DOHH2 (cell line): ENCODE data around the gene GPANK1.

Experiments used
- H3F3A ChIP-seq: fragments of 200-600 bp; sonication (generic), shearing (Covaris generic); 2 replicates; pipeline ENCODE4 v1.6.0; 2016; ENCODE audit warnings: antibody characterized with exemption, mild to moderate bottlenecking; ENCODE audit not compliant: control insufficient read depth, insufficient read depth
- H3K27ac ChIP-seq: fragments of 200-600 bp; sonication (generic); 2 replicates; pipeline ENCODE4 v1.5.1; 2014; ENCODE audit warnings: low read depth, mild to moderate bottlenecking, low read length, moderate library complexity
- H3K27me3 ChIP-seq: fragments of 200-600 bp; sonication (generic); 2 replicates; pipeline ENCODE4 v1.6.1; 2014; ENCODE audit warnings: mild to moderate bottlenecking, low read length, mixed read lengths; ENCODE audit not compliant: control insufficient read depth
- H3K36me3 ChIP-seq: fragments of 200-600 bp; sonication (generic); 2 replicates; pipeline ENCODE4 v1.6.1; 2014; ENCODE audit warnings: mild to moderate bottlenecking, low read length, moderate library complexity, mixed read lengths; ENCODE audit not compliant: control insufficient read depth
- H3K4me1 ChIP-seq: fragments of 200-600 bp; sonication (generic); 2 replicates; pipeline ENCODE4 v1.6.1; 2014; ENCODE audit warnings: mild to moderate bottlenecking, low read length, mixed read lengths; ENCODE audit not compliant: control insufficient read depth
- H3K4me2 ChIP-seq: fragments of 200-600 bp; sonication (generic); 2 replicates; pipeline ENCODE4 v1.6.0; 2014; ENCODE audit warnings: mild to moderate bottlenecking, low read length, moderate library complexity
- H3K4me3 ChIP-seq: fragments of 200-600 bp; sonication (generic); 2 replicates; pipeline ENCODE4 v1.5.1; 2014; ENCODE audit warnings: mild to moderate bottlenecking, low read length, mixed read lengths
- H3K79me2 ChIP-seq: fragments of 200-600 bp; sonication (generic); 2 replicates; pipeline ENCODE4 v1.6.1; 2014; ENCODE audit warnings: mild to moderate bottlenecking, low read length, mixed read lengths; ENCODE audit not compliant: control insufficient read depth
- H3K9me2 ChIP-seq: fragments of 200-600 bp; sonication (generic); replicated peaks from 2 replicates; pipeline ENCODE4 v1.6.1; 2014; ENCODE audit warnings: mild to moderate bottlenecking, low read length, mixed read lengths; ENCODE audit not compliant: control insufficient read depth
- H3K9me3 ChIP-seq: fragments of 200-600 bp; sonication (generic); 2 replicates; pipeline ENCODE4 v1.6.1; 2014; ENCODE audit warnings: antibody characterized with exemption, low read length, mixed read lengths; ENCODE audit not compliant: control insufficient read depth, insufficient read depth
- H4K20me1 ChIP-seq: fragments of 200-600 bp; sonication (generic); 2 replicates; pipeline ENCODE4 v1.6.0; 2014; ENCODE audit warnings: low read depth, mild to moderate bottlenecking, antibody characterized with exemption, low read length, moderate library complexity; ENCODE audit not compliant: control insufficient read depth, insufficient read depth
- EZH2phosphoT487 ChIP-seq: fragments of 200-600 bp; sonication (generic); IDR thresholded peaks from 2 replicates; pipeline ENCODE4 v1.6.1; 2017; ENCODE audit warnings: borderline replicate concordance, mild to moderate bottlenecking, antibody characterized with exemption, low read length, moderate library complexity, mixed read lengths
- TF ChIP-seq, protein P1 (sequence below): fragments of 200-600 bp; sonication (generic); IDR thresholded peaks from one replicate; pipeline ENCODE4 v1.5.1; 2014; ENCODE audit warnings: antibody characterized with exemption, mild to moderate bottlenecking, low read depth, low read length; ENCODE audit not compliant: poor library complexity, severe bottlenecking

GPANK1 gene

DNA sequence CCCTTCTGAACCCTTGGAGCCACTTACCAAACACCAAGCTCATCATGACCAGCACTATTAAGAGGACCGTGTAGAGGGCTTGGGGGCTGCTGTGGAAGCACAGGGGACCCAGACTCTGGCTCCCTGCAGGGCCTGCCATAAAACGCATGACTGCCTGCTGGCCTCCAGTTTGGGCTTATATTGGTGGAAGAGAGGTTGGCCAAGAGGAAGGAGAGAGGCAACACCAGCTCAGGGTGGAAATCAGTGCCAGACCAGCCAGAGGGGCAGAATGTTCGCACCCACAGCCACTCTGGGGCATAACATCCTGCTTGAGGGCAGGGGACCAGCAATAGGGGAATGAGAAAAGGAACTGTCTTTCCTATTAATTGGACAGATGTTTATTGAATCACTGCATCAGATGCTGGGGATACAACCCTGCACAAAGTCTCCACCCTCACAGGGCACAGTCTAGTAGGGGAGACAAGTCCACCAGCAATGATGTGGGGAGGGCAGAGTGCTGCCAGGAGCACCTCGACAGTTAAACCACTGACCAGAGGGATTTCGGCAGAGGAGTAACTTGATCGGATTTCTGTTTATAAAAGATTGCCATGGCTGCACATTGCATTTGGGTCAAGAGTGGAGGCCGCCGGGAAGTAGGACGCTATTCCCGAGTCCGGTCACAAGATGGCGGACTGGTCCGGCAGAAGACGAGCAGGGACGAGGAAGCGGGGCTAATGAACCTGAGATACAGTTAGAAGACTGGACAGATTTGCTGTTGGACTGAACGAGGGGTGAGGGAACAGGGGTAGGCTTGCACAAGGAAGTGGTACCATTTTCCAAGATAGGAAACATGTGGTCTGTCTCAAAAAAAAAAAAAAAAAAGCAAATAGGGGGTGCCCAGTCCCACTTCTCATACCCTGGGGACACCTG lies 15.7 kb upstream of the GPANK1 start, which contains the start of gene LY6G5C:
Gene LY6G5C (minus strand): TSS at position 842 of the 909 bp plus-strand sequence. CDS start 694 bp downstream, at position 148.
- TF ChIP-seq EZH2phosphoT487: no peak
- TF ChIP-seq, protein P1, sequence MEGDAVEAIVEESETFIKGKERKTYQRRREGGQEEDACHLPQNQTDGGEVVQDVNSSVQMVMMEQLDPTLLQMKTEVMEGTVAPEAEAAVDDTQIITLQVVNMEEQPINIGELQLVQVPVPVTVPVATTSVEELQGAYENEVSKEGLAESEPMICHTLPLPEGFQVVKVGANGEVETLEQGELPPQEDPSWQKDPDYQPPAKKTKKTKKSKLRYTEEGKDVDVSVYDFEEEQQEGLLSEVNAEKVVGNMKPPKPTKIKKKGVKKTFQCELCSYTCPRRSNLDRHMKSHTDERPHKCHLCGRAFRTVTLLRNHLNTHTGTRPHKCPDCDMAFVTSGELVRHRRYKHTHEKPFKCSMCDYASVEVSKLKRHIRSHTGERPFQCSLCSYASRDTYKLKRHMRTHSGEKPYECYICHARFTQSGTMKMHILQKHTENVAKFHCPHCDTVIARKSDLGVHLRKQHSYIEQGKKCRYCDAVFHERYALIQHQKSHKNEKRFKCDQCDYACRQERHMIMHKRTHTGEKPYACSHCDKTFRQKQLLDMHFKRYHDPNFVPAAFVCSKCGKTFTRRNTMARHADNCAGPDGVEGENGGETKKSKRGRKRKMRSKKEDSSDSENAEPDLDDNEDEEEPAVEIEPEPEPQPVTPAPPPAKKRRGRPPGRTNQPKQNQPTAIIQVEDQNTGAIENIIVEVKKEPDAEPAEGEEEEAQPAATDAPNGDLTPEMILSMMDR: peak; percentile 61
- Histone ChIP-seq H3K9me2 (no peaks in the 10 kb centered on the region), H3F3A (peaks cover 5% of the 10 kb centered on the region; the same call in 1 of the 2 replicates), H4K20me1 (no peaks in the 10 kb centered on the region), H3K4me3 (peak within 1 kb of the TSS; percentile 62), H3K4me1 (peaks cover 16% of the 10 kb centered on the region), H3K27me3 (peaks cover 26% of the 10 kb centered on the region), H3K79me2 (no peaks in the 10 kb centered on the region), H3K9me3 (no peaks in the 10 kb centered on the region), H3K36me3 (no peaks in the 10 kb centered on the region), H3K4me2 (peak within 1 kb of the TSS; percentile 77), H3K27ac (no peak within 1 kb of the TSS)

GRCh38 chr6:31677955-31678354 lies 13.2 kb upstream of the GPANK1 start:
- Histone ChIP-seq H3F3A (peaks cover 17% of the 10 kb centered on the region), H3K4me3 (no peak overlapping the region), H3K4me2 (no peak overlapping the region), H4K20me1 (no peaks in the 10 kb centered on the region), H3K27ac (no peak overlapping the region), H3K27me3 (peaks cover 26% of the 10 kb centered on the region), H3K9me3 (no peaks in the 10 kb centered on the region), H3K79me2 (no peaks in the 10 kb centered on the region), H3K9me2 (no peaks in the 10 kb centered on the region), H3K4me1 (peaks cover 16% of the 10 kb centered on the region), H3K36me3 (peaks cover 4% of the 10 kb centered on the region)
- no peak for TF ChIP-seq EZH2phosphoT487
- TF ChIP-seq, protein P1: no peak

GRCh38 chr6:31676904-31677303 lies 12.1 kb upstream of the GPANK1 start:
- no peak for TF ChIP-seq EZH2phosphoT487
- TF ChIP-seq, protein P1: no peak
- H3K36me3 ChIP-seq: peaks cover 14% of the 10 kb centered on the region
- H4K20me1 ChIP-seq: no peaks in the 10 kb centered on the region
- peaks cover 16% of the 10 kb centered on the region for H3K4me1 ChIP-seq
- no peak overlapping the region for H3K4me3 ChIP-seq
- peaks cover 26% of the 10 kb centered on the region for H3K27me3 ChIP-seq
- H3K4me2 ChIP-seq: no peak overlapping the region
- H3F3A ChIP-seq: peaks cover 17% of the 10 kb centered on the region
- H3K9me2 ChIP-seq: no peaks in the 10 kb centered on the region
- no peak overlapping the region for H3K27ac ChIP-seq
- no peaks in the 10 kb centered on the region for H3K9me3 ChIP-seq
- no peaks in the 10 kb centered on the region for H3K79me2 ChIP-seq
